ENCODE results near the gene KRTAP13-4.

The KRTAP13-4 gene

DNA sequence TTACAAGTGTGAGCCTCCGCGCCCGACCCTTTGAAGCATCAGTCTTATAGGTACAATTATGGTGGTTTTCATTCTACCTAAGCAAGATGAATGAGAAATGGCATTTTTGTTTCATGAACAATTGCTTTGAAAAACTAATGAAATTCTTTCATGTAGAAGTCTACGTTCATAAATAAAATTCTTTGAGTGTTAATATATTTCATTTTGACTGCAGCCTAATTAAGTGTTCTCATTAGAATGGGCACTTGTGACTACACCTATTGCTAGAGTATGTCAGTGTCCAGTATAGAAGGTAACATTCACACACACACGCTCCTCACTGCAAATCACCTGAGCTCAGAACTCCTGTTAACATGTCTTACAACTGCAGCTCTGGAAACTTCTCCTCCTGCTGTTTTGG lies 10.0 kb downstream of the KRTAP13-4 start, which contains the start of gene KRTAP15-1:
KRTAP15-1 (plus strand) TSS at position 301 of the 400 bp plus-strand sequence; CDS start at position 354, 53 bp downstream.
- Histone ChIP-seq H3K9me3 (ENCODE audit: control insufficient read depth, insufficient read depth, low read length) (no peaks in the 10 kb centered on the region), H3K9ac (ENCODE audit: low read depth, low read length) (no peak within 1 kb of the TSS), H3K27ac (ENCODE audit: low read depth, low read length) (no peak within 1 kb of the TSS), H3K36me3 (ENCODE audit: control insufficient read depth, insufficient read depth, low read length) (no peaks in the 10 kb centered on the region), H3K27me3 (ENCODE audit: control insufficient read depth, insufficient read depth, low read length) (no peaks in the 10 kb centered on the region), H3K4me1 (ENCODE audit: control insufficient read depth, insufficient read depth, low read length) (peaks cover 15% of the 10 kb centered on the region), H3K4me3 (ENCODE audit: low read depth, low read length) (no peak within 1 kb of the TSS)

DNA sequence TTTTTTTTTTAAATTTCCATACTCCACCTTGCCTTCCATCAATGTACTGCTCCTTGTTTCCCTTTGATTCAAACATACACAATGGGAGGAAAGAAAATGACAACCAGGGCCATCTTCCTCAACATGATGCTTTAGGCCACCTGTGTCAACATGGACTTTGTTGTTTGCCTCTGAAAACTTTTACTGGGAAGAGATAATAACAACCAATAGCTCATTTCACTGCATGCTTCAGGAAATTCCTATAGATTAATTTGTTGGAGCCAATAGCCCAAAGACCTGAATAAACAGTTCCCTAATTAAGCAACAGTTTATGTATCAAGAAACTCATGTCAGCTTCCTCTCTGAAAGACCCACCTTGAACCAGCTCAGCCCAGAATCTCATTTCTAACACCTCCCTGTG lies 13.2 kb downstream of the KRTAP13-4 start:
- Histone ChIP-seq H3K4me3 (ENCODE audit: low read depth, low read length) (no peak overlapping the region; the same call in 1 of the 2 replicates), H3K27ac (ENCODE audit: low read depth, low read length) (no peak overlapping the region), H3K36me3 (ENCODE audit: control insufficient read depth, insufficient read depth, low read length) (no peaks in the 10 kb centered on the region), H3K9ac (ENCODE audit: low read depth, low read length) (no peak overlapping the region), H3K4me1 (ENCODE audit: control insufficient read depth, insufficient read depth, low read length) (peaks cover 15% of the 10 kb centered on the region), H3K27me3 (ENCODE audit: control insufficient read depth, insufficient read depth, low read length) (no peaks in the 10 kb centered on the region), H3K9me3 (ENCODE audit: control insufficient read depth, insufficient read depth, low read length) (no peaks in the 10 kb centered on the region)

DNA sequence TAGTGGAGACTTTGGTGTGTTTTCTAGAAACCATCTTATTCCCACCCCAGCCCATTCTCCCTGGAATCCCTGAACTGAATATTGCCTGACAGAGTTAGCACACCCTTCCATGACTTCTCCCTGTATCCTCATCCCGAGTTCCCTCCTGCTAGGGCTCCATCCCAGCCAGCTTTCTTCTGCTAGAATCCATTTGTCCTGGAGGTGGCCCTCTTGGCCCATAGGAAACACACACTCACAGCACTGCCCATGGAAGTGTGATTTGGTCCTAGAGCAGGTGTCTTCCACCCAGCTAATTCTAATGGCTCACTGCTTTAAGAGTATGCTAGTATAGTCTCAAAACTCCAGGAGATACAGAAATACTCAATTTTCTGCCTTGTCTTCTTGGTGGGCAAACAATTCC lies 14.2 kb downstream of the KRTAP13-4 start:
- peaks cover 15% of the 10 kb centered on the region for H3K4me1 ChIP-seq (ENCODE audit: control insufficient read depth, insufficient read depth, low read length)
- H3K36me3 ChIP-seq (ENCODE audit: control insufficient read depth, insufficient read depth, low read length) = no peaks in the 10 kb centered on the region
- peak overlapping the region; percentile 41 for H3K27ac ChIP-seq (ENCODE audit: low read depth, low read length)

DNA sequence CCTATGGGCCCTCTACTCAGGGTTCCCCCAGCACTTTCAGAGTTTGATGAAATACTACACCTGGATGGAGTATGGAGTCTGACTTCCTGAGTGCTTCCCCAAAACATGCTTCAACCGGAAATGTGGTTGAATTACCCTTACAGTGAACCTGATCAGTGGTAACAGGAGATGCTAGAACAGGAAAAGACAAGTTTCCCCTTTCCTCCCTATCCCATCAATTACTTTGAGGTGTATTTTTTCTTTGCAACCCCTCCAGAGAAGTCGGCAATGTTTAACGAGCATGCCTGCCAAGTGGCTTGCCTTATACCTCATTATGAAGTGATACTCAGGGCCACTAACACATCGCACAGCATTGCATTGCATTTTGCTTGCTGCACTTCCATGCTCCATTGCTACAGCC lies 17.0 kb downstream of the KRTAP13-4 start:
- peaks cover 15% of the 10 kb centered on the region for H3K4me1 ChIP-seq (ENCODE audit: control insufficient read depth, insufficient read depth, low read length)
- no peak overlapping the region for H3K4me3 ChIP-seq (ENCODE audit: low read depth, low read length)
- H3K27me3 ChIP-seq (ENCODE audit: control insufficient read depth, insufficient read depth, low read length) = no peaks in the 10 kb centered on the region
- no peak overlapping the region for H3K27ac ChIP-seq (ENCODE audit: low read depth, low read length)
- no peaks in the 10 kb centered on the region for H3K36me3 ChIP-seq (ENCODE audit: control insufficient read depth, insufficient read depth, low read length)
- no peak overlapping the region for H3K9ac ChIP-seq (ENCODE audit: low read depth, low read length)
- H3K9me3 ChIP-seq (ENCODE audit: control insufficient read depth, insufficient read depth, low read length) = no peaks in the 10 kb centered on the region

More for the DNA sequence above, 14.2 kb downstream of the KRTAP13-4 start:
- Histone ChIP-seq H3K27me3 (ENCODE audit: control insufficient read depth, insufficient read depth, low read length) (no peaks in the 10 kb centered on the region), H3K4me3 (ENCODE audit: low read depth, low read length) (no peak overlapping the region), H3K9me3 (ENCODE audit: control insufficient read depth, insufficient read depth, low read length) (no peaks in the 10 kb centered on the region), H3K9ac (ENCODE audit: low read depth, low read length) (no peak overlapping the region)

DNA sequence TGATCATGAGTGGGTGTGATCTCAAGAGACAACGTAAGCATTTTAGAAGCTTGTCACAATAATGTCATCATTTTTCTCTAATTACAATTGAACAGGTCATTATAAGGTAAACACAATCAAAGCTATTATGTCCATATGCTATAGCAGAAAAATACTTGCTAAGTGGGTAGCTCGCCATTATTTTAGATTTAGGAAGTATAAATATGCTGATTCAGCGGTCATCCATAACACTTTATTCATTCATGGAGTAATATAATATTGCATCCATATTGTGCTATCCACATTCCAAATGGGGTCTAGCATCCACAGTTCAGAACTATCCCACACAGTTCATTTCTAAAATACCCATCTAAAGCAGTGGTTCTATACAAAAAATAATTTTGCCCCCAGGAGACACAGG lies 18.5 kb downstream of the KRTAP13-4 start:
- Histone ChIP-seq H3K4me1 (ENCODE audit: control insufficient read depth, insufficient read depth, low read length) (peaks cover 7% of the 10 kb centered on the region), H3K27me3 (ENCODE audit: control insufficient read depth, insufficient read depth, low read length) (no peaks in the 10 kb centered on the region), H3K9me3 (ENCODE audit: control insufficient read depth, insufficient read depth, low read length) (no peaks in the 10 kb centered on the region), H3K9ac (ENCODE audit: low read depth, low read length) (no peak overlapping the region), H3K27ac (ENCODE audit: low read depth, low read length) (no peak overlapping the region), H3K4me3 (ENCODE audit: low read depth, low read length) (no peak overlapping the region), H3K36me3 (ENCODE audit: control insufficient read depth, insufficient read depth, low read length) (no peaks in the 10 kb centered on the region)

DNA sequence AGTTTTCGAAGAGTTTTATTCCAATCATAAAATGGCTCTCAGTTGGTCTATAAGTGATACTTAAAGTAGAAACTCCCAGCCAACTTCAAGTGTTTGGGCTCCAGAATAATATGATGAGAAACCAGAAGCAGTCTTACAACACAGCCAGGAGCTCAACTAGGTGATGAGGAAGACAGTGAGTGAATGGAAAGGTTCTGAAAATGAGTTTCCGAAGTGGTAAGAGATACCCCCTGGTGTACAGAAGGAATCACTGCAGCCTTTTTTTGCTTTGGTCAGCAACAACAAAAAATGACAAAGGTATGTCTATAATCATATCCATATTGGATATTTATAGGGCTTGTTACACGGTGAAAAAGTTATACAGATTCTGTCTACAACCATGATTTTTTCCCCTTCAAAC lies 33.7 kb downstream of the KRTAP13-4 start:
- H3K27me3 ChIP-seq (ENCODE audit: control insufficient read depth, insufficient read depth, low read length) = no peaks in the 10 kb centered on the region
- H3K9ac ChIP-seq (ENCODE audit: low read depth, low read length) = no peak overlapping the region
- H3K4me1 ChIP-seq (ENCODE audit: control insufficient read depth, insufficient read depth, low read length) = no peaks in the 10 kb centered on the region
- no peak overlapping the region for H3K27ac ChIP-seq (ENCODE audit: low read depth, low read length)
- no peak overlapping the region for H3K4me3 ChIP-seq (ENCODE audit: low read depth, low read length)
- H3K9me3 ChIP-seq (ENCODE audit: control insufficient read depth, insufficient read depth, low read length) = no peaks in the 10 kb centered on the region
- H3K36me3 ChIP-seq (ENCODE audit: control insufficient read depth, insufficient read depth, low read length) = no peaks in the 10 kb centered on the region

DNA sequence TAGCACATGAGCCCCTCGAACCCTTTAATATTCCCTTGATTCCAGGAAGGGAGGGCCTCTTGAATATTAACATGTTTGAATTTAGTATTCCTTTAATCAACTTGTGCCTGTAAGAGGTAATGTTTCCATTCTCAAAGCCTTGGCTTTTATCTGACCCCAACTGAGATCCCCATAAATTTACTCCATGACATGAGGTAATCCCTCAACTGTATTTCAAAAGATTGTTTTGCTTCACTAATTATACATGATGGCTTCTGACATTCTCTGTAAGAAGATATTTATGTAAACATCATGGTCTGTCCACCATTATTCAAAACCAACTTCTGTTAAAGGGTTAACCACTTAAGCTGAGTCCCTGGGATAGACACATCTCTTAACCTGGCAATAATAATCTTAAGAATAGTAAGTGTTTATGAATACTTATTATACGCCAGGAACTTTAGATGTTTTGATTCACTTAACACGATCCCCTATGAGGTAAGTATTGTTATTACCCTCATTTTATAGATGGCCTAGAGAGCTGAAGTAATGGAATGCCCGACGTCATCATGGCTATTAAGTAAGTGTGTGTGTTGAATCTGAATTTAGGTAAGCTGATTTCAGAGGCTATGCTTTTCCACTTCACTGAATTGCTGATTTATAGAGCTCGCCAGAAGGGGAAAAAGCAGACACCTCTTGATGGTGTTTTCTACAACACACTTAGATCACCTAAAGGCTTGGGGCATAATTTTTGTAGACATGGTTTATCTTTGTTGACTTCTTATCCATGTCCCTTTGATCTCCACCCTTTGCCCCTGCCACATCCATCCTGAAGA lies 39.1 kb downstream of the KRTAP13-4 start:
- Histone ChIP-seq H3K36me3 (ENCODE audit: control insufficient read depth, insufficient read depth, low read length) (no peaks in the 10 kb centered on the region), H3K4me3 (ENCODE audit: low read depth, low read length) (no peak overlapping the region), H3K4me1 (ENCODE audit: control insufficient read depth, insufficient read depth, low read length) (no peaks in the 10 kb centered on the region), H3K27ac (ENCODE audit: low read depth, low read length) (no peak overlapping the region), H3K27me3 (ENCODE audit: control insufficient read depth, insufficient read depth, low read length) (no peaks in the 10 kb centered on the region), H3K9ac (ENCODE audit: low read depth, low read length) (no peak overlapping the region), H3K9me3 (ENCODE audit: control insufficient read depth, insufficient read depth, low read length) (no peaks in the 10 kb centered on the region)

DNA sequence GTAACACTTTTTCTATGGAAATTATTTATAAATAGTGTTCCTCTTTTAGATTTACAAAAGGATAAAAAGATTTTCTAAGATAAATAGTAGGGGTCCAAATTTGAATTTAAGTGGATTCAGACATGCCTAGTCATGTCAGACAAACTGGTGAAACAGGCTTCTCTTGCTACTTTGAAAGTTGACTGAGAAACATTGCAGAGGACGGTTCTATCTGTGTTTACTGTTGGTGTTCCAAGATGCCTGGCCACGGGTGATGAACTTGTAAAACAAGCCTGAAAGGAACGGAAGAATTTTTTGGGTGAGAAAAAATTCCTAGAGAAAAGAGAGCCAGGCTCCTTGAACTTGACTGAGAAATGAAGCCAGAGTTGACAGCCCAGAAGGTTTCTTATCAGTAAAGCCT lies 48.0 kb downstream of the KRTAP13-4 start:
- no peaks in the 10 kb centered on the region for H3K4me1 ChIP-seq (ENCODE audit: control insufficient read depth, insufficient read depth, low read length)
- H3K27me3 ChIP-seq (ENCODE audit: control insufficient read depth, insufficient read depth, low read length) = no peaks in the 10 kb centered on the region

DNA sequence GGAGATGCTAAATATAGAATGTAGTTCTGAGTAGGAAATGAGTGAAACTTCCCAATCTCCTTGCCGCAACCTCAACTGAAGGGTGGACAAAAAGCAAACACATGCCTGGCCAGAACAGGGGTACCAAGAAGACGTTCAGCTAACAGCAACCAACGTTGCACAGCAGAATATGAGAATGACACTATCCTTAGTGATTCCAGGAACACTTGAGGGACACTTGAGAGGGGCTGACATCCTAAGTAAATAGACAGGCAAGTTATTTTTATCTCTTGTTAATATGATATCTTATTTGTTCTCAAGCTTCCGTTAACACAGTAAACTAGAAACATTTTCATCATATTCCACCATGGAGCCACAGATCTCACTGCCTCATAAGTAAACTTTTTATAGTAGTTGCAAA lies 49.2 kb downstream of the KRTAP13-4 start:
- no peak overlapping the region for H3K27ac ChIP-seq (ENCODE audit: low read depth, low read length)
- H3K27me3 ChIP-seq (ENCODE audit: control insufficient read depth, insufficient read depth, low read length) = no peaks in the 10 kb centered on the region
- H3K4me1 ChIP-seq (ENCODE audit: control insufficient read depth, insufficient read depth, low read length) = no peaks in the 10 kb centered on the region
- H3K4me3 ChIP-seq (ENCODE audit: low read depth, low read length) = no peak overlapping the region
- H3K9me3 ChIP-seq (ENCODE audit: control insufficient read depth, insufficient read depth, low read length) = no peaks in the 10 kb centered on the region
- H3K9ac ChIP-seq (ENCODE audit: low read depth, low read length) = no peak overlapping the region
- no peaks in the 10 kb centered on the region for H3K36me3 ChIP-seq (ENCODE audit: control insufficient read depth, insufficient read depth, low read length)

More for the DNA sequence above, 48.0 kb downstream of the KRTAP13-4 start:
- Histone ChIP-seq H3K9me3 (ENCODE audit: control insufficient read depth, insufficient read depth, low read length) (no peaks in the 10 kb centered on the region), H3K27ac (ENCODE audit: low read depth, low read length) (no peak overlapping the region), H3K36me3 (ENCODE audit: control insufficient read depth, insufficient read depth, low read length) (no peaks in the 10 kb centered on the region), H3K9ac (ENCODE audit: low read depth, low read length) (no peak overlapping the region), H3K4me3 (ENCODE audit: low read depth, low read length) (no peak overlapping the region)

DNA sequence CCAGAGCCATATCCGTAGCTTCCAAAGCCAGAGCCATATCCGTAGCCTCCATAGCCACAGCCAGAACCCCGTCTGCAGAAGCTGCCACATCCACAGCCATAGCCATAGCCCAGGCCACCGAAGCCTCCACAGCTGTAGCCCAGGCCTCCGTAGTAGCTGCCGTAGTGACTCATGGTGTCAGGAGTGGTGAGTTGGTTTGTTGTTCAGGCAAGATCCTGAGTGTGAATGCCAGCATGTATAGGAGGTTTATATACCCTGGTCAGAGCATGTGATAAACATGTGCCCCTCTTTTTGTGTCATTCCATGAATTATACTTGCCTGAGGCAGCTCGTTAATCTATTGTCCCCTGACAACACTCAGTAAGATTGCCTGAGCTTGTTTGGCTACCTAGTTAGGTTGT lies 50.1 kb downstream of the KRTAP13-4 start, which contains the start of gene KRTAP19-1:
KRTAP19-1 (minus strand) TSS at position 223 of the 400 bp plus-strand sequence; CDS start at position 173, 50 bp downstream.
- Histone ChIP-seq H3K4me3 (ENCODE audit: low read depth, low read length) (no peak within 1 kb of the TSS), H3K36me3 (ENCODE audit: control insufficient read depth, insufficient read depth, low read length) (no peaks in the 10 kb centered on the region), H3K27ac (ENCODE audit: low read depth, low read length) (no peak within 1 kb of the TSS), H3K27me3 (ENCODE audit: control insufficient read depth, insufficient read depth, low read length) (no peaks in the 10 kb centered on the region), H3K4me1 (ENCODE audit: control insufficient read depth, insufficient read depth, low read length) (no peaks in the 10 kb centered on the region), H3K9me3 (ENCODE audit: control insufficient read depth, insufficient read depth, low read length) (peaks cover 6% of the 10 kb centered on the region; the same call in 1 of the 2 replicates), H3K9ac (ENCODE audit: low read depth, low read length) (no peak within 1 kb of the TSS)

All from HUES48 (cell line).